ENCODE data around the gene KNSTRN. TPM values are rescaled to one million over a fixed set of nuclear protein-coding genes. Genes with fewer than 3 reads are reported as not detected.

The KNSTRN gene
- polyA plus RNA-seq, 1 donor: 21.3 TPM

DNA sequence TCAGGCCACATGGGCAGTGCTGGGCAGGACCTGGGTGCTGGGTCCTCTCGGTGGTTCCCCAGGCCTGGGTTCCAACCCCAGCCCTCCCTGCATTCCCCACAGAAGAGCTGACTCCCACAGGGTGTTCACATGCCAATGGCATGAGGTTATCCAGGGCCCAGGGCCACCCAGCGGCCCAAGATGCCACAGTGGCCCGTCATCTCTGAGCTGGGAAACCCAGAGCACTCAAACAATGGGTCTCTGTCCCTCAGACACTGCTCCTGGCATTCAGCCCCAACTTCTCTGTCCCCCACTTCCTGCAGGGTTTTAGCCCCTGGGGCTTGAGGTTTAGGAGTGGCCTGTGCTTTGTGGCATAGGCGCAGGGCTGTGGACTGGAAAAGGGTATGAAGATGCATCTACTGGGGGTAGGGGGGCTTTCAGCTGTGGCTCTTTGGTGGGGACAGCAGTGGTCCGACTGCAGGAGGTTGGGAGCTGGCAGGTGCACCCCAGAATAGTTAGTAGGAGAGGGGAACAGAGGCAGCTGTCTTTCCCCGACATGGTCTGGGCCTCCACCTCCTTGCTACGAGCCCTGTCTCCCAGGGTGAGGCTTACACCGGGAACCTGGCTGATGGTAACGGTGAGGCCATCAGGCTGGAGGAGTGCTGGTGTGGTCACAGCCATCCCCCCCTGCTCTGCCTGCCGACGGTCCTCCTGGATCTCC is 43.5 kb upstream of the KNSTRN start:
- no CpG with 5 or more reads among the region's 11 CpGs for WGBS (ENCODE audit: insufficient coverage, low lambda C conversion rate)
- Histone ChIP-seq H3K4me3 (ENCODE audit: low read length) (no peak overlapping the region), H3K9me3 (ENCODE audit: control insufficient read depth, low read depth, low read length) (no peaks in the 10 kb centered on the region), H3K27me3 (ENCODE audit: control insufficient read depth, insufficient read depth, low read length) (no peaks in the 10 kb centered on the region), H3K27ac (ENCODE audit: low read length) (no peak overlapping the region), H3K36me3 (ENCODE audit: control insufficient read depth, insufficient read depth, low read length) (no peaks in the 10 kb centered on the region), H3K4me1 (ENCODE audit: control insufficient read depth, insufficient read depth, low read length) (peaks cover 85% of the 10 kb centered on the region)
- DNase-seq: peak in 1 of 2 donors; percentile 16

DNA sequence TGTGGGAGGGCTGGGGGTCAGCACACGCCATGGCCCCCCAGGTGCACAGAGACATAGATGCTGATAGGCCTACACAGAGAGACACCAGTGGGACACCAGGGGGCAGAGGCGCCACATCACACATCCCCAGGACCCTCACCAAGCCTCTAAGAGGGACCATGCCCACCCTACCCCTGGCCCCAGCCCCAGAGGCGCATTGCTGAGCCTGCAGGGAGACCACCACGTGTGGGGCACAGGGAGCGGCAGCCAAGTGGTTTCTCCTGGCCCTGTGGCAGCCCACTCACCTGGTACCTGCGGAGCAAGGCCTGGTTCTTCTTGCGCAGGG is 42.9 kb upstream of the KNSTRN start:
- Histone ChIP-seq H3K4me1 (ENCODE audit: control insufficient read depth, insufficient read depth, low read length) (peaks cover 85% of the 10 kb centered on the region), H3K27me3 (ENCODE audit: control insufficient read depth, insufficient read depth, low read length) (no peaks in the 10 kb centered on the region), H3K9me3 (ENCODE audit: control insufficient read depth, low read depth, low read length) (no peaks in the 10 kb centered on the region), H3K4me3 (ENCODE audit: low read length) (no peak overlapping the region), H3K27ac (ENCODE audit: low read length) (peak overlapping the region; percentile 82), H3K36me3 (ENCODE audit: control insufficient read depth, insufficient read depth, low read length) (no peaks in the 10 kb centered on the region)
- peak in 1 of 2 donors; percentile 8 for DNase-seq
- WGBS (ENCODE audit: insufficient coverage, low lambda C conversion rate): no CpG with 5 or more reads among the region's 7 CpGs

DNA sequence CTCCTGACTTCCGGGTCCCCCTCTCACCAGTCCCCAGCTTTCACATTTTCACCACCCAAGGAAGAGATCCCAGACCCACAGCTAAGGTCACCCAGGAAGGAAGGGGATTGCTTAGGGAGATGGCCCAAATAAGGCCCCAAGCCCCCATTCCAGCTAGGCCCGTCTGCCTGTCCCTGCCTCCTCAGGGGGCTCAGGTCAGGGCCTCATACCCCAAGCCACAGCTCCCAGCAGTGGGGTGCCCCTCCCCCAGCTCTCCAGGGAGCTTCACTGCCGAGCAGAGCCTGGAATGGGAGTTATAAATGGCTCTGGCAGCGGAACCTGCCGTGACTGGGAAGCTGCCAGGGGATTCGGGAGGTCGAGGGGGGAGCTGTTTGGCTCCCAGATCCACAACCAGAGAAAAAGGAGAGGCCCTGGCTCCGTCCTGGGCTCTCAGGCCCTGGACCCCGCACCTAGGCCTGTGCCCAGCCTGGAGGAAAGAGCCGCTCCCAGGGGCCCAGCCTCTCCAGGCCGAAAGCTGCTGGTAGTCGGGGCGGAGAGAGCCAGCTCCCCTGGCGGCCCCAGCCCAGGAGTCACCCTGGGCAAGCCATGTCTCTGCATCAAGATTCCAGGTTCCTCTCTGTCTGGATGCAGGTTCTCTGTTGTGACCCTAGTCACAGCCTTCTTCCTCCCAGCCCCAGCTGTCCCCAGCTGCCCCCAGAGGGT is 42.3 kb upstream of the KNSTRN start:
- no peaks in the 10 kb centered on the region for H3K27me3 ChIP-seq (ENCODE audit: control insufficient read depth, insufficient read depth, low read length)
- peak overlapping the region; percentile 16 for H3K4me3 ChIP-seq (ENCODE audit: low read length)
- DNase-seq: peak in 1 of 2 donors; percentile 63
- peaks cover 85% of the 10 kb centered on the region for H3K4me1 ChIP-seq (ENCODE audit: control insufficient read depth, insufficient read depth, low read length)
- peak overlapping the region; percentile 82 for H3K27ac ChIP-seq (ENCODE audit: low read length)
- WGBS (ENCODE audit: insufficient coverage, low lambda C conversion rate): no CpG with 5 or more reads among the region's 14 CpGs
- no peaks in the 10 kb centered on the region for H3K36me3 ChIP-seq (ENCODE audit: control insufficient read depth, insufficient read depth, low read length)
- no peaks in the 10 kb centered on the region for H3K9me3 ChIP-seq (ENCODE audit: control insufficient read depth, low read depth, low read length)

DNA sequence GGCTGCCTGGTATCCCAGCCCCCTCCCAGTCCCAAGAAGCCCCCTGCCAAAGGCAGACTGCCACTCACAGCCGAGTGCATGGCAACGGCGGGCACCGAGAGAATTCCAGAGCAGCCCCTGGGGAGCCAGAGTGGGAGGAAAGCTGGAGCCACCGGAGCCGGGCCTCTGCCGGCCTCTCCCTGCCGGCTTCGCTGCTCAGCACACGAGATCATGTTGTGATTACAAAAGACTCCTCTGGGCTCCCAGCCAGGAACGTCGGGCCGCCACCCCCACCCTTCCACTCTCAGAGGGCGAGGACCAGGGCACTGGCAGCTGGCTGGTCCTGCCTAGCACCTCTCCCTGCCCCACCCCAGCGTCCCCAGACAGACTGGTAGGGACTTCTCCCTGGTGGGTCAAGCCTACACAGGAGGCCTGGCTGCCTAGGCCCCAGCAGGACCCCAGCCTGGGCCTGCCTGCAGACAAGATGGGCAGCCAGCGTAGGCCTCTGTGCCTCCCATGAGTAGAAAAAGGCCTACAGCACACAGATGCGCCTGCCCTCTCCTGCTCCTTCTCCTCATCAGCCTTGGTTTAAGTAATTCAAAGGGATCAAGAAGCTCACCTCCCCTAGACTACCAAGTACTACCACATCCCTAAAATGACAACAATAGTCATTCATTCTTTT is 41.7 kb upstream of the KNSTRN start, which contains the start of gene CCDC9B:
CCDC9B (minus strand) TSS at position 200 of the 661 bp plus-strand sequence; CDS start at position 80, 120 bp downstream.
- no CpG with 5 or more reads among the region's 17 CpGs for WGBS (ENCODE audit: insufficient coverage, low lambda C conversion rate)
- peak within 1 kb of the TSS; percentile 16 for H3K4me3 ChIP-seq (ENCODE audit: low read length)
- peak; percentile 90 to 94 for DNase-seq
- peaks cover 85% of the 10 kb centered on the region for H3K4me1 ChIP-seq (ENCODE audit: control insufficient read depth, insufficient read depth, low read length)
- H3K27ac ChIP-seq (ENCODE audit: low read length): peak within 1 kb of the TSS; percentile 82
- H3K9me3 ChIP-seq (ENCODE audit: control insufficient read depth, low read depth, low read length): no peaks in the 10 kb centered on the region
- H3K36me3 ChIP-seq (ENCODE audit: control insufficient read depth, insufficient read depth, low read length): no peaks in the 10 kb centered on the region
- no peaks in the 10 kb centered on the region for H3K27me3 ChIP-seq (ENCODE audit: control insufficient read depth, insufficient read depth, low read length)

DNA sequence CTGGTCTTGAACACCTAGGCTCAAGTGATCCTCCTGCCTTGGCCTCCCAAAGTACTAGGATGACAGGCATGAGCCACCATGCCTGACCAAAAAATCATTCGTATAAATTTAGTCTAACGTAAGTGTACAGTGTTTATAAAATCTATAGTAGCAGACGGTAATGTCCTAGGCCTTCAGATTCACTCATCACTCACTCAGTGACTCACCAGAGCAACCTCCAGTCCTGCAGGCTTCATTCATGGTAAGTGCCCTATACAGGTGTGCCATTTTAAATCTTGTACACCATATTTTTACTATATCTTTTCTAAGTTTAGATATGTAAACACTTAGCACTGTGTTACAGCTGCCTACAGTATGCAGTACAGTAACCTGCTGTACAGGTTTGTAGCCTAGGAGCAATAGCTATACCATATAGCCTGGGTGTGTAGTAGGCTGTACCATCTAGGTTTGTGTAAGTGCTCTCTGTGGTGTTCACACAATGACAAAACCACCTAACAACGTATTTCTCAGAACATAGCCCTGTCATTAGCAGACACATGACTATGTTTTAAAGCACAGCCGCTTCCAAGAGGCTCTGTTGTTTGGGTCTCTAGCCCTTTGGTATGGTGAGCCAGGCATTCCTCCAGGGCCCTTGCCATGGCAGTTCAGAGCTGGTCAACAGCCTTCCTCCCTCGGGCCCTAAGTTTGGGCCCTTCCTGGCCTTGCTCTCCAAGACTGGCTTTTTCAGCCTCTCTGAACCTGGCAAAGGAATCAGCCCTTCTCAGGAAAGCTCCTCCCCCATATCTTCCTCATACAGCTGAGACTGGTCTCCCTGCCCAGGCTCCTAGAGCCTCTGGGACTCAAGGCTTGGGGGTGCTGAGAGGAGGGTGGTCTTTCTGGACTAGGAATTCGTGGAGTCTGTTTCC is 39.9 kb upstream of the KNSTRN start:
- Histone ChIP-seq H3K27ac (ENCODE audit: low read length) (peak overlapping the region; percentile 51), H3K4me1 (ENCODE audit: control insufficient read depth, insufficient read depth, low read length) (peaks cover 90% of the 10 kb centered on the region), H3K27me3 (ENCODE audit: control insufficient read depth, insufficient read depth, low read length) (no peaks in the 10 kb centered on the region), H3K9me3 (ENCODE audit: control insufficient read depth, low read depth, low read length) (no peaks in the 10 kb centered on the region), H3K36me3 (ENCODE audit: control insufficient read depth, insufficient read depth, low read length) (no peaks in the 10 kb centered on the region), H3K4me3 (ENCODE audit: low read length) (no peak overlapping the region)
- no CpG with 5 or more reads among the region's 7 CpGs for WGBS (ENCODE audit: insufficient coverage, low lambda C conversion rate)
- DNase-seq: peak in 1 of 2 donors; percentile 53

DNA sequence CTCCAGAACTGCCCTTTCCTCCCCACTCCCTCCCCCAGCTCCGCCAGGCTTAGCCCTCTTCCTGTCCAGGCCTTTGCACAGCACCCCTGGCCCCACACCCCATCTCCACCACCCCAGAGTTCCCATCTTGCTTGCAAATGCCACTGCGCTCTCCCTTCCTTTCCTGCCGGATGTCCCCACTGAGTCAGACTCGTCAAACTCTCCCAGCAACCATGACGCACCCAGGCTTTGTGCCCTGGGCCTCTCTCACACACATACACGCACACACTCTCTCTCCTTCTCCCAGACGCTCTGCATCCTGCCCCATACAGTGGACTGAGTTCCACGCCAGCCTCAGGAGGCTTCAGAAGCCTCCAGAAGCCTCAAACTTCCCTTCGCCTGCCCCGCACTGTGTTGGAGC is 39.0 kb upstream of the KNSTRN start:
- Histone ChIP-seq H3K4me1 (ENCODE audit: control insufficient read depth, insufficient read depth, low read length) (peaks cover 90% of the 10 kb centered on the region), H3K36me3 (ENCODE audit: control insufficient read depth, insufficient read depth, low read length) (no peaks in the 10 kb centered on the region), H3K9me3 (ENCODE audit: control insufficient read depth, low read depth, low read length) (no peaks in the 10 kb centered on the region), H3K4me3 (ENCODE audit: low read length) (no peak overlapping the region), H3K27ac (ENCODE audit: low read length) (no peak overlapping the region), H3K27me3 (ENCODE audit: control insufficient read depth, insufficient read depth, low read length) (no peaks in the 10 kb centered on the region)
- peak in 1 of 2 donors; percentile 3 for DNase-seq
- no CpG with 5 or more reads among the region's 10 CpGs for WGBS (ENCODE audit: insufficient coverage, low lambda C conversion rate)

DNA sequence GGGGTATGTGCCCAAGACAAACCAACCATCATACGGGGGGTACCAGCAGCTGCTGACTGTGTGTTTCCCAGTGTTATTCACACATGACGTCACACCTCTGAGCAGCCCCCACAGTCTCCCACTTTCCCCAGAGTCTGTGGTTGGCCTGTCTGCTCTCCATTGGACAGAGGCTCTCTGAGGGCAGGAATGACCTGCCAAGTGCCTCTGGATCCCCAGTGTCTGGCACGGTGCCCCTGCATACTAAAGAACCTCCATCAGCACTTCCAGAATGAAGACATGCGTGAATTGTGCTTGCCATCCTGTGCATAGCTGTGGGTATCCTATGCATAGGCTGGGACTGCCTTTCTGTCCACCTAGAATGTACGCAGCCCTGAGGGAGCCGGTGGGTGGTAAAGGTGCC is 38.3 kb upstream of the KNSTRN start:
- H3K4me1 ChIP-seq (ENCODE audit: control insufficient read depth, insufficient read depth, low read length): peaks cover 93% of the 10 kb centered on the region
- WGBS (ENCODE audit: insufficient coverage, low lambda C conversion rate): no CpG with 5 or more reads among the region's 6 CpGs
- H3K27me3 ChIP-seq (ENCODE audit: control insufficient read depth, insufficient read depth, low read length): no peaks in the 10 kb centered on the region
- no peaks in the 10 kb centered on the region for H3K9me3 ChIP-seq (ENCODE audit: control insufficient read depth, low read depth, low read length)
- H3K36me3 ChIP-seq (ENCODE audit: control insufficient read depth, insufficient read depth, low read length): no peaks in the 10 kb centered on the region
- no peak overlapping the region for H3K4me3 ChIP-seq (ENCODE audit: low read length)
- DNase-seq: no peak
- H3K27ac ChIP-seq (ENCODE audit: low read length): no peak overlapping the region

DNA sequence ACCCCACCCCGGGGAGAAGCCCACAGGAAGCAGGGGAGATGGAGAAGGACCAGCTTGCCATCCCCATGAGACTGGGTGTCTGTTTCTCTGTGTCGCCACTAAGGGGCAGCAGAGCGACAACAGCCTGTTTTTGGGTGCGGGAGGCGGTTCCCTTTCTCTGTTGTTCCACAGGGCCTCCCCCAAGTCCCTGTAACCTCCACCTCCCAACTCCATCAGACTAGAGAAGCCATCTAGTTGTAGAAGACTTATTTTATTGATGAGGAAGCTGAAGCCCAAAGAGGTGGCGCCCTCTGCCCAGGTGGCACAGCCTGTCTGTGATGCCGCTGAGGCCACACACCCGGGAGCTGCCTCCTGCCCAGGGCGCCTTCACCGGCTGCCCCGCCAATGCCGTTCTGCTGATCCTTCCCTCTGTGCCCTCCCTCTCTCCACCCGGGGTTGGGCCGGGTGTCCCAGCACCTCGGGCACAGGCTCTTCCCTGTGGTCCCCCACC is 37.8 kb upstream of the KNSTRN start:
- no CpG with 5 or more reads among the region's 15 CpGs for WGBS (ENCODE audit: insufficient coverage, low lambda C conversion rate)
- Histone ChIP-seq H3K27ac (ENCODE audit: low read length) (peak overlapping the region; percentile 99), H3K9me3 (ENCODE audit: control insufficient read depth, low read depth, low read length) (no peaks in the 10 kb centered on the region), H3K4me1 (ENCODE audit: control insufficient read depth, insufficient read depth, low read length) (peaks cover 93% of the 10 kb centered on the region), H3K27me3 (ENCODE audit: control insufficient read depth, insufficient read depth, low read length) (no peaks in the 10 kb centered on the region), H3K4me3 (ENCODE audit: low read length) (no peak overlapping the region), H3K36me3 (ENCODE audit: control insufficient read depth, insufficient read depth, low read length) (no peaks in the 10 kb centered on the region)
- DNase-seq: peak; percentile 66

DNA sequence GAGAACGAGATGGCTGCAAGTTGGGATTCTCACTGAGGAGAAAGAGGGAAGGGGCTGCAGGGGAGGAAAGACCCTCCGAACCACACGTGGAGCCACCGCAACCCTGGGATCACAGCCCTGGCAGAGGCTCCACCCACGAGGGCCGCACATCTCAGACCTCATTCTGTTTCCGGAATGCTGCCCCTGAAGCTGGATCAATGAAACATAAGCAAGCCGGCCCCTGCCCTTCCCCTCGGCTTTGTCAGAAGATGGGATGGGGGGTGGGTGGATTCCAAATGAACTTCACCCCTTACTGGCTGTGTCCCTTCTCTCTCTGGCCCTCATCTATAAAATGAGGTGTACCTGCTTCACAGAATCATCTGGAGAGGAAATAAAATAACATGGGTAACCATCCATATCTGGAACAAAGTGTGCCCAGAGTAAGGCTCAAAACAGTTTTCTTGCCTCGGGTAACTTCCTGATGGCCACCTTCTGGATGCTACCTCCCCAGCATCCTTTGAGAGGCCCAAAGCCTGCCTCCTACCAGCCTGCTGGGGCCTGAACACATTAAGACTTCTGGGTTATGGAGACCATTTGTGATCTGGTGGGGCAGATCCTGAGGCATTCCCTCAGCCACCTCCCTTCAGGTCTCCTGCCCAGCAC is 37.2 kb upstream of the KNSTRN start:
- peak overlapping the region; percentile 99 for H3K27ac ChIP-seq (ENCODE audit: low read length)
- H3K4me3 ChIP-seq (ENCODE audit: low read length): no peak overlapping the region

More for the DNA sequence above, 37.2 kb upstream of the KNSTRN start:
- WGBS (ENCODE audit: insufficient coverage, low lambda C conversion rate): no CpG with 5 or more reads among the region's 10 CpGs
- Histone ChIP-seq H3K36me3 (ENCODE audit: control insufficient read depth, insufficient read depth, low read length) (no peaks in the 10 kb centered on the region), H3K27me3 (ENCODE audit: control insufficient read depth, insufficient read depth, low read length) (no peaks in the 10 kb centered on the region), H3K4me1 (ENCODE audit: control insufficient read depth, insufficient read depth, low read length) (peaks cover 93% of the 10 kb centered on the region), H3K9me3 (ENCODE audit: control insufficient read depth, low read depth, low read length) (no peaks in the 10 kb centered on the region)
- peak in 1 of 2 donors; percentile 33 for DNase-seq

Data from large intestine (tissue), 3 donors.